NB4 (cell line): ENCODE measurements around the gene ASPHD2.

Experiments used
- MAX ChIP-seq: IDR thresholded peaks from 2 replicates; pipeline ENCODE4 v1.6.1; 2011; ENCODE audit warnings: low read depth, low read length
- MYC ChIP-seq: IDR thresholded peaks from 2 replicates; pipeline ENCODE4 v1.6.1; 2011; ENCODE audit warnings: low read depth, low read length
- POLR2A ChIP-seq: IDR thresholded peaks from 2 replicates; pipeline ENCODE4 v1.6.1; 2011; ENCODE audit warnings: mild to moderate bottlenecking; ENCODE audit not compliant: insufficient read length; ENCODE audit errors: extremely low read depth
- TF ChIP-seq, protein P1 (sequence below): IDR thresholded peaks from one replicate; pipeline ENCODE4 v1.5.1; 2012; ENCODE audit warnings: low read depth, low read length

DNA sequence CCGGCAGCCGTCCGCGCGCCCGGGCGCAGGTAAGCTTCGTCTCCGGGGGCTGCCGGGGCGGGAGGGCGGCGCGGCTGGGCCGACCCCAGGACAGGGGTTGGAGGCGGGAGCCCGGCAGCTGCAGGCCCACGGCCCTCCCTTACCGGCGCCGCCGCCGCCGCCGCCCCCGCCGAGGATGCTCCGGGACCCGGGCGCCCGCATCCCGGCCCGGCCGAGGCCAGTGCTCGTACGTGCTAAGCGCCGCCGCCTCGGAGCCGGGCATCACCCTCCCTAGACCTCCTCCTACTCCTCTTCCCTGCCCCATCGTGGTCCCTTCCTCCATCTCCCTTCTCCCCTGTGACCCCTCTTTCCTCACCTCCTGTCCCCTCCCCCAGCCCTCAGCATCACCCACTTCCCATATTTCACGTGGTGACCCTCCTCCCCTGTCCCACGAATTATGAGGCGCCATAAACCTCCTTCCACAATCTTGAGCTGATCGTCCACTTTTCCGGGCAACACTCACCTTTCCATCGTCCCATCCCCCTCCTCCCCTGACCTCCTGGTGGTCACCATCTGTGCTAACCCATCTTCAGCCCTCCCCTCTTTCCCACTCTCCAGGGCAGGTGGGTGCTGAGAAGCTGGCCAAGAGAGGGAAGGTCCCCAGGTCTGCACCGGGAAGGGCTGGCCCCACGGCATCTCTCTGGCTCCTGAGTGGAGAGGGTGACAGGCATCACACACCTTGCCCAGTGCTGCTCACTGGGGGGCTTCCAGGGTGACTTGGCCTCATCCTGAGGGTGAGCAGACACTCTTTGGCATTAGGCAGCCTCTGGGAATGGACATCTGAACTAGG is 612 bp downstream of the ASPHD2 start:
- TF ChIP-seq, protein P1, sequence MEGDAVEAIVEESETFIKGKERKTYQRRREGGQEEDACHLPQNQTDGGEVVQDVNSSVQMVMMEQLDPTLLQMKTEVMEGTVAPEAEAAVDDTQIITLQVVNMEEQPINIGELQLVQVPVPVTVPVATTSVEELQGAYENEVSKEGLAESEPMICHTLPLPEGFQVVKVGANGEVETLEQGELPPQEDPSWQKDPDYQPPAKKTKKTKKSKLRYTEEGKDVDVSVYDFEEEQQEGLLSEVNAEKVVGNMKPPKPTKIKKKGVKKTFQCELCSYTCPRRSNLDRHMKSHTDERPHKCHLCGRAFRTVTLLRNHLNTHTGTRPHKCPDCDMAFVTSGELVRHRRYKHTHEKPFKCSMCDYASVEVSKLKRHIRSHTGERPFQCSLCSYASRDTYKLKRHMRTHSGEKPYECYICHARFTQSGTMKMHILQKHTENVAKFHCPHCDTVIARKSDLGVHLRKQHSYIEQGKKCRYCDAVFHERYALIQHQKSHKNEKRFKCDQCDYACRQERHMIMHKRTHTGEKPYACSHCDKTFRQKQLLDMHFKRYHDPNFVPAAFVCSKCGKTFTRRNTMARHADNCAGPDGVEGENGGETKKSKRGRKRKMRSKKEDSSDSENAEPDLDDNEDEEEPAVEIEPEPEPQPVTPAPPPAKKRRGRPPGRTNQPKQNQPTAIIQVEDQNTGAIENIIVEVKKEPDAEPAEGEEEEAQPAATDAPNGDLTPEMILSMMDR: no peak
- TF ChIP-seq MAX (no peak), POLR2A (no peak), MYC (no peak)
